Activated CD8-positive, alpha-beta memory T cell treated with anti-CD3 and anti-CD28 coated beads for 36 hours (primary cell): ENCODE measurements around the gene FLVCR2. TPM values are rescaled to one million over a fixed set of nuclear protein-coding genes. Genes with fewer than 3 reads are reported as not detected.
"Not testable (repeated sequence)": the region's sequence is repeated elsewhere in the genome, so short reads cannot be mapped to it uniquely, and the experiment has no call there.

Experiments used
- CTCF ChIA-PET: fragments of 350-600 bp; sonication (Branson Sonifier 250); formaldehyde crosslinking; loops from one replicate; lab custom pipeline; 2021; ENCODE audit warnings: antibody characterized with exemption; lab: Charles Lee
- POLR2A ChIA-PET: fragments of 350-600 bp; sonication (Branson Sonifier 250); formaldehyde crosslinking; loops from one replicate; lab custom pipeline; 2021; ENCODE audit warnings: antibody characterized with exemption; lab: Charles Lee
- total RNA-seq, 2 experiments: library from RNA; stranded (reverse); gene quantifications; one replicate each; pipeline ENCODE4 v1.2.3, GENCODE V29; 2021

FLVCR2 gene
- total RNA-seq, 2 experiments from 2014 or later: 0.67 to 5.0 TPM

- CTCF ChIA-PET: interaction anchor here (1.0 to 6.0 kb wide), 7 partner anchors 8 to 87 kb away, joined by 3 to 30 read pairs (median 5); partner anchors contain the start of gene BATF
Observed at GRCh38 chr14:75568791-75569190, 9.6 kb upstream of the FLVCR2 start.

GRCh38 chr14:75570797-75571196, 7.6 kb upstream of the FLVCR2 start:
- ChIA-PET CTCF (interaction anchor here (0.8 to 6.0 kb wide), 5 partner anchors 10 to 89 kb away, joined by 3 to 30 read pairs (median 3); no protein-coding TSS in a partner anchor), POLR2A (interaction anchor here (0.6 kb wide), 1 partner anchor 451 kb away, joined by 4 read pairs; no protein-coding TSS in a partner anchor)

More at GRCh38 chr14:75568791-75569190, 9.6 kb upstream of the FLVCR2 start:
- POLR2A ChIA-PET: interaction anchor here (0.7 to 1.6 kb wide), 7 partner anchors 8 to 647 kb away, joined by 3 to 5 read pairs (median 3); partner anchors contain the start of gene BATF

- POLR2A ChIA-PET: interaction anchor here (1.2 kb wide), 1 partner anchor 9 kb away, joined by 3 read pairs; no protein-coding TSS in a partner anchor
- CTCF ChIA-PET: interaction anchor here (0.8 to 6.0 kb wide), 3 partner anchors 12 to 85 kb away, joined by 3 to 30 read pairs (median 8); no protein-coding TSS in a partner anchor
Observed at GRCh38 chr14:75572104-75572503, 6.3 kb upstream of the FLVCR2 start.

- CTCF ChIA-PET: interaction anchor here (0.5 to 4.3 kb wide), 15 partner anchors 8 to 371 kb away, joined by 3 to 37 read pairs (median 7); partner anchors contain the start of genes ERG28 and TTLL5
- POLR2A ChIA-PET: interaction anchor here (1.2 to 1.4 kb wide), 2 partner anchors 8 to 10 kb away, joined by 3 to 4 read pairs; no protein-coding TSS in a partner anchor
Observed at GRCh38 chr14:75577090-75577489, 1.3 kb upstream of the FLVCR2 start.

- ChIA-PET POLR2A (interaction anchor here (1.2 to 1.4 kb wide), 2 partner anchors 9 to 11 kb away, joined by 3 to 4 read pairs; no protein-coding TSS in a partner anchor), CTCF (interaction anchor here (0.6 to 4.3 kb wide), 17 partner anchors 9 to 89 kb away, joined by 3 to 37 read pairs (median 6); partner anchors contain the start of genes ERG28 and TTLL5)
Observed at GRCh38 chr14:75577729-75578101, 705 bp upstream of the FLVCR2 start.

- CTCF ChIA-PET: interaction anchor here (0.6 to 4.3 kb wide), 4 partner anchors 43 to 131 kb away, joined by 3 to 37 read pairs (median 4); no protein-coding TSS in a partner anchor
Observed at GRCh38 chr14:75578786-75579337, 442 bp downstream of the FLVCR2 start.

GRCh38 chr14:75579338-75579864, 981 bp downstream of the FLVCR2 start:
- ChIA-PET POLR2A (no interaction called here), CTCF (interaction anchor here (4.3 kb wide), 1 partner anchor 74 kb away, joined by 37 read pairs; no protein-coding TSS in a partner anchor)

More at GRCh38 chr14:75578786-75579337, 442 bp downstream of the FLVCR2 start:
- POLR2A ChIA-PET: no interaction called here

- ChIA-PET CTCF (no interaction called here), POLR2A (no interaction called here)
Observed at GRCh38 chr14:75579882-75580281, 1.5 kb downstream of the FLVCR2 start.

- ChIA-PET CTCF (no interaction called here), POLR2A (no interaction called here)
Observed at GRCh38 chr14:75587388-75587787, 9.0 kb downstream of the FLVCR2 start.

- ChIA-PET POLR2A (no interaction called here), CTCF (interaction anchor here (0.9 to 1.5 kb wide), 2 partner anchors 12 to 118 kb away, joined by 3 to 4 read pairs; no protein-coding TSS in a partner anchor)
Observed at GRCh38 chr14:75589931-75590330, 11.5 kb downstream of the FLVCR2 start.

GRCh38 chr14:75591331-75591946, 13.0 kb downstream of the FLVCR2 start:
- ChIA-PET CTCF (interaction anchor here (0.6 to 1.5 kb wide), 3 partner anchors 14 to 104 kb away, joined by 3 to 5 read pairs (median 4); no protein-coding TSS in a partner anchor), POLR2A (no interaction called here)

- ChIA-PET CTCF (interaction anchor here (0.6 to 0.7 kb wide), 2 partner anchors 31 to 103 kb away, joined by 4 to 5 read pairs; no protein-coding TSS in a partner anchor), POLR2A (no interaction called here)
Observed at GRCh38 chr14:75591987-75592575, 13.7 kb downstream of the FLVCR2 start.

- ChIA-PET POLR2A (no interaction called here), CTCF (interaction anchor here (0.6 kb wide), 1 partner anchor 21 kb away, joined by 3 read pairs; no protein-coding TSS in a partner anchor)
Observed at GRCh38 chr14:75595226-75595625, 16.8 kb downstream of the FLVCR2 start.

GRCh38 chr14:75597149-75597548, 18.7 kb downstream of the FLVCR2 start:
- POLR2A ChIA-PET: no interaction called here
- CTCF ChIA-PET: no interaction called here

- CTCF ChIA-PET, POLR2A ChIA-PET: not testable (repeated sequence)
Observed at GRCh38 chr14:75600100-75600499, 21.7 kb downstream of the FLVCR2 start.

GRCh38 chr14:75601061-75601460, 22.6 kb downstream of the FLVCR2 start:
- CTCF ChIA-PET, POLR2A ChIA-PET: not testable (repeated sequence)

GRCh38 chr14:75602503-75602902, 24.1 kb downstream of the FLVCR2 start:
- ChIA-PET POLR2A (no interaction called here), CTCF (no interaction called here)

- CTCF ChIA-PET: no interaction called here
Observed at GRCh38 chr14:75604979-75605851, 26.8 kb downstream of the FLVCR2 start.

More at GRCh38 chr14:75604979-75605851, 26.8 kb downstream of the FLVCR2 start:
- POLR2A ChIA-PET: no interaction called here
